BLaER1 (cell line): Measurements from ENCODE around the gene RAB3A.
A peak's percentile ranks its signal among the peaks of the same experiment; 100 is the strongest.

Experiments
- H3K27ac ChIP-seq: shearing (Covaris generic); formaldehyde crosslinking; 2 replicates; pipeline ENCODE4 v1.8.1; 2022
- H3K27me3 ChIP-seq: shearing (Covaris generic); formaldehyde crosslinking; 2 replicates; pipeline ENCODE4 v1.8.1; 2022
- H3K36me3 ChIP-seq: shearing (Covaris generic); formaldehyde crosslinking; 2 replicates; pipeline ENCODE4 v1.8.1; 2022
- H3K4me1 ChIP-seq: shearing (Covaris generic); formaldehyde crosslinking; 2 replicates; pipeline ENCODE4 v1.8.1; 2022
- H3K4me2 ChIP-seq: shearing (Covaris generic); formaldehyde crosslinking; 2 replicates; pipeline ENCODE4 v1.8.1; 2022
- H3K4me3 ChIP-seq: shearing (Covaris generic); formaldehyde crosslinking; 2 replicates; pipeline ENCODE4 v1.8.1; 2022
- H3K9ac ChIP-seq: shearing (Covaris generic); formaldehyde crosslinking; 2 replicates; pipeline ENCODE4 v1.8.1; 2022
- H3K9me3 ChIP-seq: shearing (Covaris generic); formaldehyde crosslinking; 2 replicates; pipeline ENCODE4 v1.8.1; 2022
- H4K20me1 ChIP-seq: shearing (Covaris generic); formaldehyde crosslinking; 2 replicates; pipeline ENCODE4 v1.8.1; 2022
- Cebpa-rat ChIP-seq: shearing (Covaris generic); IDR thresholded peaks from 2 replicates; pipeline ENCODE4 v1.8.1; 2022

Gene RAB3A

DNA sequence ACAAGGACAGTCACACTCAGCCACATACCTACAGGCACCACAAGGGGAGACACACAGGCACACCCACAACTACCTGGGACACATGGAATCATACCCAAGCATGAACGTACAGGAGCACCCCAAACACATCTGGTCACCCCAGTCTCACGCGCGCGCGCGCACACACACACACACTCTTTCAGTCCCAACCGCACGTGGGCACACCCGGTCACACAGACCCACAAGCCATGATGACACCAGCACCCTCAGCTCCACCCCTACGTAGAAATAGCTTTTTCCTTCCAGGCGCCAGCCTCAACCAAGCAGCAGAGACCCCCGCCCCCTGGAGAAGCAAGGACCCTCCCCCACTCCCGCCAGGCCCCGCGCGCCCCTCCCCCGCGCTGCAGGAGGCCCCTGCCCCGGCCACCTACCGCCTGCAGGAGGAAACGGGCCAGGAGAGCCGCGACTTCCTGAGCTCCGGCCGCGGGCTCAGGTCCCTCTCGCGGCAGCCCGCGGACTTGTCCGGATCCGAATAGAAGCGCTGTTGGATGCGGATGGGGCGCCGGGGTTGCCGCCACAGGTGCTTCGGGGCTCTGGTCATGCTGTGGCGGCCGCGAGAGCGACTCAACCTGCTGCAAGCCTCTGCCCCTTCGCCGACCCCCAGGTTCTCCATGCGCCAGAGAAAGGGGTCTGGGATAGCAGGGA is 28.8 kb upstream of the RAB3A start:
- Histone ChIP-seq H3K9me3 (no peaks in the 10 kb centered on the region), H3K27ac (no peak overlapping the region; the same call in 1 of the 2 replicates), H3K4me1 (peaks cover 43% of the 10 kb centered on the region), H3K27me3 (no peaks in the 10 kb centered on the region), H3K36me3 (no peaks in the 10 kb centered on the region), H3K4me3 (no peak overlapping the region), H3K9ac (no peak overlapping the region), H4K20me1 (no peaks in the 10 kb centered on the region), H3K4me2 (peak overlapping the region; percentile 88)
- no peak for TF ChIP-seq Cebpa-rat

DNA sequence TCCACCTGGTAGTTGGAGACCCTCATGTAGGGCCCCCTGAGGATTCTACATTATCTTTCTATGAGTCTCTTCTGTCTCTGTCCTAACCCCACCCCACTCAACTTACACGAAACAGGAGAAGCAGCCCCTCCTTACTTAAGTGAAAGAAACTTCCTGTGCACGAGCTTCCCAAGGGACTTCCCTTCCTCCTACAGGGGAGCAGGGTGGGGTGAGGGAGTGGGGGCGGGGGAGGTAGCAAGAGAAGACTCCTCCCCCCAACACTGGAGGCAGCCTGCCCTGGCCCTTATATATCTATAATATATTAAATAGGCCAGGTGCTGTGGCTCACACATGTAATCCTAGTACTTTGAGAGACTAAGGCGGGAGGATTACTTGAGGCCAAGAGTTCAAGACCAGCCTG is 27.9 kb upstream of the RAB3A start:
- no peak for TF ChIP-seq Cebpa-rat
- H4K20me1 ChIP-seq = no peaks in the 10 kb centered on the region
- no peaks in the 10 kb centered on the region for H3K9me3 ChIP-seq
- H3K4me3 ChIP-seq = peak overlapping the region; percentile 48
- H3K4me1 ChIP-seq = peaks cover 52% of the 10 kb centered on the region
- no peaks in the 10 kb centered on the region for H3K36me3 ChIP-seq
- peak overlapping the region; percentile 20 for H3K27ac ChIP-seq
- H3K27me3 ChIP-seq = peaks cover 1% of the 10 kb centered on the region; the same call in 1 of the 2 replicates
- H3K4me2 ChIP-seq = peak overlapping the region; percentile 88
- H3K9ac ChIP-seq = peak overlapping the region; percentile 27

GRCh38 chr19:18230941-18231734 is 27.3 kb upstream of the RAB3A start:
- Histone ChIP-seq H3K9me3 (no peaks in the 10 kb centered on the region), H3K4me3 (peak overlapping the region; percentile 48), H3K36me3 (no peaks in the 10 kb centered on the region), H3K9ac (peak overlapping the region; percentile 27), H3K27ac (peak overlapping the region; percentile 20), H3K4me1 (peaks cover 58% of the 10 kb centered on the region), H4K20me1 (no peaks in the 10 kb centered on the region), H3K4me2 (peak overlapping the region; percentile 88), H3K27me3 (peaks cover 6% of the 10 kb centered on the region; the same call in 1 of the 2 replicates)
- no peak for TF ChIP-seq Cebpa-rat

- H3K9me3 ChIP-seq = no peaks in the 10 kb centered on the region
- H4K20me1 ChIP-seq = no peaks in the 10 kb centered on the region
- H3K36me3 ChIP-seq = no peaks in the 10 kb centered on the region
- no peak for TF ChIP-seq Cebpa-rat
- peaks cover 19% of the 10 kb centered on the region for H3K27me3 ChIP-seq
- H3K9ac ChIP-seq = no peak overlapping the region
- peaks cover 70% of the 10 kb centered on the region for H3K4me1 ChIP-seq
- H3K4me3 ChIP-seq = no peak overlapping the region
- H3K4me2 ChIP-seq = 0 out of 2 replicates have a peak overlapping the region, but pooled peaks have one; percentile 88
- H3K27ac ChIP-seq = no peak overlapping the region
These were observed 26.1 kb upstream of the RAB3A start for GRCh38 chr19:18229915-18230314.

DNA sequence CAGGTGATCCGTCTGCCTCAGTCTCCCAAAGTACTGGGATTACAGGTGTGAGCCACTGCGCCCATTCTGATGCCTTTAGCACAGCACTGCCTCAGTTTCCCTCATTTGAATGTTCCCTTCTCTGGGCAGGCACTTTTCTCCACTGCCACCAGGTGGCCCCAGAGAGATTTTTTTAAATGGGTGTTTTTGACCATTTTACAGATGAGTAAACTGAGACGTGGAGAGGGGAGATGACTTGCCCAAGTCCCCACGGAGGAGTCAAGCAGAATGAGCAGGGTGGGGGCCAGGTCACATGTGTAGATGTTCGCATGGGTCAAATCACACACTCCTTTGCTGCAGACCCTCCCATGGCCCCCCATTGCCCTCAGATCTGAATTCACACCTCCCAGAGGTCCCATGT is 25.6 kb upstream of the RAB3A start:
- peaks cover 23% of the 10 kb centered on the region for H3K27me3 ChIP-seq
- no peaks in the 10 kb centered on the region for H3K36me3 ChIP-seq
- no peak overlapping the region for H3K4me3 ChIP-seq
- H3K4me2 ChIP-seq = no peak overlapping the region
- no peak for TF ChIP-seq Cebpa-rat
- no peak overlapping the region for H3K9ac ChIP-seq
- no peak overlapping the region for H3K27ac ChIP-seq
- H3K9me3 ChIP-seq = no peaks in the 10 kb centered on the region
- no peaks in the 10 kb centered on the region for H4K20me1 ChIP-seq
- H3K4me1 ChIP-seq = peaks cover 75% of the 10 kb centered on the region

GRCh38 chr19:18227781-18228271 is 24.0 kb upstream of the RAB3A start:
- H3K4me3 ChIP-seq = no peak overlapping the region
- H3K27me3 ChIP-seq = peaks cover 35% of the 10 kb centered on the region
- H3K27ac ChIP-seq = no peak overlapping the region
- H3K4me2 ChIP-seq = peak overlapping the region; percentile 91
- H3K4me1 ChIP-seq = peaks cover 81% of the 10 kb centered on the region
- peak overlapping the region; percentile 44; the same call in 1 of the 2 replicates for H3K9ac ChIP-seq
- no peaks in the 10 kb centered on the region for H4K20me1 ChIP-seq
- TF ChIP-seq Cebpa-rat = no peak
- no peaks in the 10 kb centered on the region for H3K9me3 ChIP-seq
- H3K36me3 ChIP-seq = no peaks in the 10 kb centered on the region

- H3K9me3 ChIP-seq = no peaks in the 10 kb centered on the region
- H3K4me1 ChIP-seq = peaks cover 76% of the 10 kb centered on the region
These were observed 23.3 kb upstream of the RAB3A start for GRCh38 chr19:18226956-18227780.

DNA sequence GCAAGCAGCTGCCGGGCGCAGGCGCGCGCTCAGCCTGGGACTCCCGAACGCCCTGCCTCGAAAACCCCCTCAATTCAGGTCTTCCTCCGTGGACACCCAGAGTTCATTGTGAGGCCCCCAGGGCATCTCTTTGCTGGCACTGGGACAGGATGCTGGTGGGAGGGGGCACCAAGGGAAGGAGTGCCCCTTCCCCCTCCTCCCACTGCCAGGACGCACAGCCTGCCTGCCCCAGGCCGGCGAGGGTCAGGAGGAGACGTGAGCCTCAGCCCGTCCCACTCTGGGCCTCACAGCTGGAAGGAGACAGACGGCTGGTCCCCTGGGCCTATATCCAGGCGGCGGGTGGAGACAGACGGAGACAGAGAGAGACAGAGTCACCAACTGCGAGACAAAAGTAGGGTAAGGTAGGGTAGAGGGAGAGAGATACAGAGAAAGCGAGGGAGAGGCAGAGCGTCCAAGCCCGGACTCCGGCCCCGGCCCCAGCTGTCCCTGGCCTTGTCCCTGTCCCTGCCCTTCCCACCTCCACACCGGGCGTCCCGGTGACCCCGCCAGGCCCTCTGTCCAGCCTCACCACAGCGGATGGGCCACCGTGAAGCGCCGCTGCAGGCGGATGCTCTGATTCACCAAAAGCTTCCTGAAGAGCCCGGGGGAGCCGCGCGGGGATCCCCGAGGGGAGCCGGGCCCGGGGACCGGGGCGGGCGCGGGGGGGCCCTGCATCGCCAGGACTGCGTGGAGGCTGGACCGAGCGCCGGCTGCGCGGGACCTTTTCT is 22.0 kb upstream of the RAB3A start, which contains the start of gene PDE4C:
Gene PDE4C, minus strand, starts transcription at position 737 of the 767 bp plus-strand sequence. Its CDS starts 23 bp downstream, at position 714.
- Histone ChIP-seq H3K4me1 (peaks cover 63% of the 10 kb centered on the region), H4K20me1 (no peaks in the 10 kb centered on the region), H3K36me3 (no peaks in the 10 kb centered on the region), H3K9ac (no peak within 1 kb of the TSS), H3K27ac (no peak within 1 kb of the TSS), H3K4me2 (peak within 1 kb of the TSS; percentile 91), H3K9me3 (no peaks in the 10 kb centered on the region), H3K4me3 (peak within 1 kb of the TSS; percentile 54), H3K27me3 (peaks cover 35% of the 10 kb centered on the region)
- TF ChIP-seq Cebpa-rat = no peak

More at GRCh38 chr19:18226956-18227780, 23.3 kb upstream of the RAB3A start:
- no peaks in the 10 kb centered on the region for H3K36me3 ChIP-seq
- H3K4me3 ChIP-seq = no peak overlapping the region
- no peak for TF ChIP-seq Cebpa-rat
- H3K27ac ChIP-seq = no peak overlapping the region
- no peaks in the 10 kb centered on the region for H4K20me1 ChIP-seq
- H3K4me2 ChIP-seq = peak overlapping the region; percentile 91
- peaks cover 35% of the 10 kb centered on the region for H3K27me3 ChIP-seq
- H3K9ac ChIP-seq = no peak overlapping the region

- H4K20me1 ChIP-seq = no peaks in the 10 kb centered on the region
- H3K36me3 ChIP-seq = no peaks in the 10 kb centered on the region; the same call in 1 of the 2 replicates
- H3K4me2 ChIP-seq = peak overlapping the region; percentile 91
- no peaks in the 10 kb centered on the region for H3K9me3 ChIP-seq
- peaks cover 57% of the 10 kb centered on the region for H3K4me1 ChIP-seq
- no peak overlapping the region for H3K27ac ChIP-seq
- H3K9ac ChIP-seq = no peak overlapping the region
- peak overlapping the region; percentile 54 for H3K4me3 ChIP-seq
- H3K27me3 ChIP-seq = peaks cover 35% of the 10 kb centered on the region
- no peak for TF ChIP-seq Cebpa-rat
These were observed 21.5 kb upstream of the RAB3A start for GRCh38 chr19:18225355-18225701.
